Measurements from ENCODE around the gene MYH9. TPM values are rescaled to one million over a fixed set of nuclear protein-coding genes. Genes with fewer than 3 reads are reported as not detected.

Gene MYH9
- total and polyA plus RNA-seq, 4 donors: 32.3 to 150 (median 98.7) TPM

GRCh38 chr22:36257308-36257707 lies 130.5 kb downstream of the MYH9 start:
- Histone ChIP-seq H3K4me3 (ENCODE audit: low read depth in 1 of 3, low read length in 3 of 3) (no peak overlapping the region), H3K27ac (ENCODE audit: low read depth in 1 of 2, low read length in 2 of 2) (peak overlapping the region in 1 of 2 donors; percentile 38), H3K4me1 (ENCODE audit: control insufficient read depth in 4 of 4, insufficient read depth in 4 of 4, low read length in 3 of 4) (peaks cover 13 to 74% (median 61%) of the 10 kb centered on the region in 4 donors), H3K27me3 (ENCODE audit: control insufficient read depth in 4 of 4, insufficient read depth in 4 of 4, low read length in 3 of 4) (no peaks in the 10 kb centered on the region), H3K36me3 (ENCODE audit: control insufficient read depth in 4 of 4, insufficient read depth in 3 of 4, low read depth in 1 of 4, low read length in 3 of 4) (peaks cover 4 to 39% (median 23%) of the 10 kb centered on the region in 4 donors), H3K9me3 (ENCODE audit: control insufficient read depth in 4 of 4, low read length in 3 of 4) (no peaks in the 10 kb centered on the region), H3K9ac (ENCODE audit: low read depth in 1 of 2, low read length in 2 of 2) (no peak overlapping the region)
- WGBS: 76% methylated on average over 8 of the region's 8 CpGs
- TF ChIP-seq MAX (IDR thresholded peaks at IDR 0.05) (no peak), HNF4G (IDR thresholded peaks at IDR 0.05) (no peak), HNF4A (conservative IDR thresholded peaks at IDR 0.05) (no peak), YY1 (IDR thresholded peaks at IDR 0.05) (no peak), ZBTB33 (IDR thresholded peaks at IDR 0.05) (no peak), RAD21 (IDR thresholded peaks at IDR 0.05) (no peak), EGR1 (IDR thresholded peaks at IDR 0.05; ENCODE audit: low read depth in 2 of 2) (no peak), CTCF (IDR thresholded peaks at IDR 0.05; ENCODE audit: low read depth, low read length, missing input control) (no peak), SP1 (IDR thresholded peaks at IDR 0.05) (no peak), FOXA2 (IDR thresholded peaks at IDR 0.05) (no peak), JUND (IDR thresholded peaks at IDR 0.05) (no peak), FOXA1 (IDR thresholded peaks at IDR 0.05) (no peak)
- no peak for DNase-seq (ENCODE audit: low spot score)

- TF ChIP-seq REST (IDR thresholded peaks at IDR 0.05): no peak
- TF ChIP-seq FOXA1 (IDR thresholded peaks at IDR 0.05): no peak
- no peak for TF ChIP-seq YY1 (IDR thresholded peaks at IDR 0.05)
- no peak for TF ChIP-seq RXRA (IDR thresholded peaks at IDR 0.05)
- TF ChIP-seq HNF4A (conservative IDR thresholded peaks at IDR 0.05): no peak
- TF ChIP-seq ATF3 (IDR thresholded peaks at IDR 0.05): no peak
- TF ChIP-seq EGR1 (IDR thresholded peaks at IDR 0.05; ENCODE audit: low read depth in 2 of 2): no peak
- no peak for TF ChIP-seq SP1 (IDR thresholded peaks at IDR 0.05)
- no peak for TF ChIP-seq TAF1 (conservative IDR thresholded peaks at IDR 0.05)
- no peak for TF ChIP-seq ZBTB33 (IDR thresholded peaks at IDR 0.05)
- TF ChIP-seq HNF4G (IDR thresholded peaks at IDR 0.05): no peak
- no peak for TF ChIP-seq GABPA (IDR thresholded peaks at IDR 0.05 in 1 of 2, conservative IDR thresholded peaks at IDR 0.05 in 1 of 2)
- no peak for TF ChIP-seq CTCF (IDR thresholded peaks at IDR 0.05; ENCODE audit: low read depth, low read length, missing input control)
- TF ChIP-seq NR2F2 (IDR thresholded peaks at IDR 0.05): no peak
- no peak for TF ChIP-seq FOXA2 (IDR thresholded peaks at IDR 0.05)
- TF ChIP-seq JUND (IDR thresholded peaks at IDR 0.05): no peak
- Histone ChIP-seq H3K27ac (ENCODE audit: low read depth in 1 of 2, low read length in 2 of 2) (no peak overlapping the region), H3K27me3 (ENCODE audit: control insufficient read depth in 4 of 4, insufficient read depth in 4 of 4, low read length in 3 of 4) (no peaks in the 10 kb centered on the region), H3K4me3 (ENCODE audit: low read depth in 1 of 3, low read length in 3 of 3) (no peak overlapping the region), H3K9ac (ENCODE audit: low read depth in 1 of 2, low read length in 2 of 2) (no peak overlapping the region), H3K36me3 (ENCODE audit: control insufficient read depth in 4 of 4, insufficient read depth in 3 of 4, low read depth in 1 of 4, low read length in 3 of 4) (peaks cover 4 to 34% (median 20%) of the 10 kb centered on the region in 4 donors), H3K9me3 (ENCODE audit: control insufficient read depth in 4 of 4, low read length in 3 of 4) (no peaks in the 10 kb centered on the region), H3K4me1 (ENCODE audit: control insufficient read depth in 4 of 4, insufficient read depth in 4 of 4, low read length in 3 of 4) (peaks cover 11 to 74% (median 53%) of the 10 kb centered on the region in 4 donors)
- 91% methylated on average over 3 of the region's 3 CpGs for WGBS
- DNase-seq (ENCODE audit: low spot score): no peak
These were observed 131.3 kb downstream of the MYH9 start for GRCh38 chr22:36256478-36256877.
